Nephron (organoid): ENCODE results near the gene ZFP64.

Source experiments
- H3K27ac Mint-ChIP-seq, 3 experiments: 2 replicates each; pipeline ENCODE4 v1.8.0; 2020; ENCODE audit warnings: mixed read lengths in 3 of 3, mild to moderate bottlenecking in 2 of 3, moderate library complexity in 1 of 3
- H3K27me3 Mint-ChIP-seq: 2 replicates; pipeline ENCODE4 v1.8.0; 2021; ENCODE audit warnings: low read depth, mild to moderate bottlenecking, moderate library complexity, mixed read lengths
- H3K36me3 Mint-ChIP-seq: 2 replicates; pipeline ENCODE4 v1.8.0; 2020; ENCODE audit warnings: low read depth, mixed read lengths
- H3K4me1 Mint-ChIP-seq: 2 replicates; pipeline ENCODE4 v1.8.0; 2020; ENCODE audit warnings: mixed read lengths
- H3K4me3 Mint-ChIP-seq, 3 experiments: 2 replicates each; pipeline ENCODE4 v1.8.0; 2020; ENCODE audit warnings: mild to moderate bottlenecking in 3 of 3, mixed read lengths in 3 of 3, moderate library complexity in 2 of 3
- H3K9me3 Mint-ChIP-seq: 2 replicates; pipeline ENCODE4 v1.8.0; 2020; ENCODE audit warnings: mixed read lengths
- TF ChIP-seq, protein P1 (sequence below), 3 experiments: fragments of 200-600 bp; sonication (generic); IDR thresholded peaks; one replicate each; pipeline ENCODE4 v1.5.0; 2021; ENCODE audit warnings: antibody characterized with exemption in 3 of 3; ENCODE audit not compliant: unreplicated experiment in 3 of 3

ZFP64 gene

DNA sequence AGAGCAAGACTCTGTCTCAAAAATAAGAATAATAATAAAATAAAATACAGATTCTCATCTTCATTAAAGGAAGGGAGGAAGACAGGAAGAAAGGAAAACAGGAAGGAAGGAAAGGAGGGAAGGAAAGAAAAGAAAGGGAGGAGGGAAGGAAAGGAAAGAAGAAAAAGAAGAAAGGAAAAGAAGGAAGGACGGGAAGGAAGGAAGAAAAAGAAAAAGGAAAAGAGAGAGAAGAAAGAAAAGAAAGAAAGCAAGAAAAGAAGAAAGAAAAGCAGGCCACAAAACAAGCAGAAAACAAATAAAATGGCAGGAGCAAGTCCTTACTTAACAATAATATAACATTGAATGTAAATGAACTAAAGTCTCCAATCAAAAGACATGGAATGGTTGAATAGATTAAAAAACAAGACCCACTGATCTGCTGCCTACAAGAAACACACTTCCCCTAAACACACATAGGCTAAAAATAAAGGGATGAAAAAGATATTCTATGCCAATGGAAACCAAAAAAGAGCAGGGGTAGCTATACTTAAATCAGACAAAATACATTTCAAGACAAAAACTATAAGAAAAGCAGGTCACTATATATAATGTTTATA, 60.4 kb downstream of the ZFP64 start:
- TF ChIP-seq, protein P1, sequence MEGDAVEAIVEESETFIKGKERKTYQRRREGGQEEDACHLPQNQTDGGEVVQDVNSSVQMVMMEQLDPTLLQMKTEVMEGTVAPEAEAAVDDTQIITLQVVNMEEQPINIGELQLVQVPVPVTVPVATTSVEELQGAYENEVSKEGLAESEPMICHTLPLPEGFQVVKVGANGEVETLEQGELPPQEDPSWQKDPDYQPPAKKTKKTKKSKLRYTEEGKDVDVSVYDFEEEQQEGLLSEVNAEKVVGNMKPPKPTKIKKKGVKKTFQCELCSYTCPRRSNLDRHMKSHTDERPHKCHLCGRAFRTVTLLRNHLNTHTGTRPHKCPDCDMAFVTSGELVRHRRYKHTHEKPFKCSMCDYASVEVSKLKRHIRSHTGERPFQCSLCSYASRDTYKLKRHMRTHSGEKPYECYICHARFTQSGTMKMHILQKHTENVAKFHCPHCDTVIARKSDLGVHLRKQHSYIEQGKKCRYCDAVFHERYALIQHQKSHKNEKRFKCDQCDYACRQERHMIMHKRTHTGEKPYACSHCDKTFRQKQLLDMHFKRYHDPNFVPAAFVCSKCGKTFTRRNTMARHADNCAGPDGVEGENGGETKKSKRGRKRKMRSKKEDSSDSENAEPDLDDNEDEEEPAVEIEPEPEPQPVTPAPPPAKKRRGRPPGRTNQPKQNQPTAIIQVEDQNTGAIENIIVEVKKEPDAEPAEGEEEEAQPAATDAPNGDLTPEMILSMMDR (IDR thresholded peaks at IDR 0.05; ENCODE audit: unreplicated experiment in 3 of 3), result no peak
- no peaks in the 10 kb centered on the region for H3K27me3 Mint-ChIP-seq
- no peak overlapping the region for H3K27ac Mint-ChIP-seq
- H3K4me1 Mint-ChIP-seq, result no peaks in the 10 kb centered on the region
- peaks cover 3% of the 10 kb centered on the region for H3K36me3 Mint-ChIP-seq
- H3K9me3 Mint-ChIP-seq, result peaks cover 20% of the 10 kb centered on the region
- no peak overlapping the region for H3K4me3 Mint-ChIP-seq

DNA sequence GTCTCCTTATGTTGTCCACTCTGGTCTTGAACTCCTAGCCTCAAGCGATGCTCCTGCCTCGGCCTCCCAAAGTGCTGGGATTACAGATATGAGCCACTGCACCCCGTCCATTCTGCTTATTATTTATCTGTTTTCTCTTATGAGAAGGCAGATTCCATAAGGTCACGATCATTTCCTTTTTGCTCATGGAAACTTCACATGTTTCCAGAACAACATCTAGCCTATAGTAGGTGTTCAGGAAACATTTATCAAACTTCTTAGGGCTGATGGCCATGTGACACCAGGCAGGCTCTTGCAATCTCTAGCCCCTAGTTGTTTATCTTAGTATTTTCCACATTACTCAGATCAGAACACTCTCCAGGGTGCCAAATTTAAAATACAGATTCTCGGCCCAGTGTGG, 61.2 kb downstream of the ZFP64 start:
- Mint-ChIP-seq H3K4me1 (no peaks in the 10 kb centered on the region), H3K9me3 (peaks cover 20% of the 10 kb centered on the region), H3K36me3 (peaks cover 3% of the 10 kb centered on the region), H3K4me3 (no peak overlapping the region), H3K27ac (no peak overlapping the region), H3K27me3 (no peaks in the 10 kb centered on the region)
- TF ChIP-seq, protein P1 (IDR thresholded peaks at IDR 0.05; ENCODE audit: unreplicated experiment in 3 of 3), result no peak

DNA sequence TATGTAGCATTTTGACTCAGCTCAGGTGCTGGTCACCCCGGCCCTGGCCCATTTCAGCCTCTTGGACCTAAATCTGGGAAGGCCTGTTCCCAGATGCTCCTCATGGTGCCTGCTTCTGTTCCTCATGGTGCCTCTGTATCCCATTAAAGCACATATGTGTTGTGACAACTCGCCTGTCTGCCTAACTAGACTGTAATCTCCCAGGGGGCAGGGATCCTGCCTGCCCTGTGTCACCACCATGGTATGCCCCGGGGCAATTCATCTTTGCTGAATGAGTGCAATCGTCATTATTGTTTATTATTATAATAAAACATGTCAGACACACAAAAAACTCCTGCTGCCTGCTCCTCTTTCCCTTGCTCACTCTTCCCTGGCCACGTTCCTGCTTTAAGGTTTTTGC, 62.0 kb downstream of the ZFP64 start:
- TF ChIP-seq, protein P1 (IDR thresholded peaks at IDR 0.05; ENCODE audit: unreplicated experiment in 3 of 3), result no peak
- Mint-ChIP-seq H3K9me3 (peaks cover 20% of the 10 kb centered on the region), H3K27ac (no peak overlapping the region), H3K36me3 (peaks cover 3% of the 10 kb centered on the region), H3K4me1 (no peaks in the 10 kb centered on the region), H3K4me3 (no peak overlapping the region), H3K27me3 (no peaks in the 10 kb centered on the region)

GRCh38 chr20:52127309-52127708, 64.3 kb downstream of the ZFP64 start:
- peaks cover 10% of the 10 kb centered on the region for H3K9me3 Mint-ChIP-seq
- TF ChIP-seq, protein P1 (IDR thresholded peaks at IDR 0.05; ENCODE audit: unreplicated experiment in 3 of 3), result no peak
- H3K27me3 Mint-ChIP-seq, result no peaks in the 10 kb centered on the region
- H3K4me1 Mint-ChIP-seq, result no peaks in the 10 kb centered on the region
- H3K4me3 Mint-ChIP-seq, result no peak overlapping the region
- peaks cover 6% of the 10 kb centered on the region for H3K36me3 Mint-ChIP-seq
- H3K27ac Mint-ChIP-seq, result no peak overlapping the region

DNA sequence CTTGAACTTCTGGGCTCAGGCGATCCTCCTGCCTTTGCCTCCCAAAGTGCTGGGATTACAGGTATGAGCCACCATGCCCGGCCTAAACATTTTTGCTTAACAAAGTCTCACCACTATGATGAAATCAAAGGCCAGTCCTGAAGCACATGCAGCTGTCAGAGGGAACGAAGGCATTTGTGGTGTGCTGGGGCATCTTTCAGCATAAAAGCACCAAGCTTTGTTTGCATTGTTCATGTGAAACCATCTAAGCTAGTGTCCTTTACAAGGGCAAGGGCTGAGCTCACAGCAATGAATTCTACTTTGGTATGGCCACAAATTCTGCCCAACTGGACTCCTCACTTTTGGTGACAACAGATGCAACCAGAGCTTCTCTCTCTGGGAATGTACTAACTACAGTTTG, 66.8 kb downstream of the ZFP64 start:
- H3K4me3 Mint-ChIP-seq, result no peak overlapping the region
- H3K4me1 Mint-ChIP-seq, result no peaks in the 10 kb centered on the region

GRCh38 chr20:52118696-52119095, 72.9 kb downstream of the ZFP64 start:
- Mint-ChIP-seq H3K27me3 (no peaks in the 10 kb centered on the region), H3K9me3 (peaks cover 11% of the 10 kb centered on the region), H3K4me3 (no peak overlapping the region), H3K27ac (no peak overlapping the region), H3K36me3 (peaks cover 18% of the 10 kb centered on the region), H3K4me1 (no peaks in the 10 kb centered on the region)
- TF ChIP-seq, protein P1 (IDR thresholded peaks at IDR 0.05; ENCODE audit: unreplicated experiment in 3 of 3), result no peak

More for the DNA sequence above, 66.8 kb downstream of the ZFP64 start:
- no peaks in the 10 kb centered on the region for H3K27me3 Mint-ChIP-seq
- TF ChIP-seq, protein P1 (IDR thresholded peaks at IDR 0.05; ENCODE audit: unreplicated experiment in 3 of 3), result no peak
- peaks cover 11% of the 10 kb centered on the region for H3K36me3 Mint-ChIP-seq
- H3K27ac Mint-ChIP-seq, result no peak overlapping the region
- H3K9me3 Mint-ChIP-seq, result peaks cover 3% of the 10 kb centered on the region
